GM21529 (cell line): ENCODE results near the gene OR52H1.
"Not testable (repeated sequence)": the region's sequence is repeated elsewhere in the genome, so short reads cannot be mapped to it uniquely, and the experiment has no call there.

Experiments used
- ATAC-seq: cut with Tn5 transposase; IDR thresholded peaks from one replicate; pipeline ENCODE4 v1.9.1; 2021; ENCODE audit not compliant: unreplicated experiment

OR52H1 gene

DNA sequence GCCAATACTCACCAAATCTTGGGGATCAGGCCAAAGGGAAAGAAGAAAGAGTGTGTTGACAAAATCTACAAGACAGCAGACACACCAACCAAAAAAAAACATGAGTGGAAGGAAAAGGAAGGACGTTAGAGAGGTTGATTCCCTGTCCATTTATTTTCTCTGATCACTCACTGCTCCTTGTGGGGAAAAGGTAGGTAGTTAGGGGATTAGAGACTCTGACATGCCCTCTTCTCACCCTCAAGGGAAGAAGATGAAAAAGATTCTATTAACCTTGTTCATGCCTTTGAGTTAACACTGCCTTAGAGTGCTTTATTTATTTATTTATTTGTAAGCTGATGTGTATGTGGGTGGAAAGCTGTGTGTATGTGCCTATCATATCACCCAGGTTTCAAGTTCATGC, at the start of gene OR52H1:
Gene OR52H1 (minus strand): TSS at position 101 of the 400 bp plus-strand sequence. CDS start 3,035 bp downstream, outside the sequence.
- no peak for ATAC-seq

DNA sequence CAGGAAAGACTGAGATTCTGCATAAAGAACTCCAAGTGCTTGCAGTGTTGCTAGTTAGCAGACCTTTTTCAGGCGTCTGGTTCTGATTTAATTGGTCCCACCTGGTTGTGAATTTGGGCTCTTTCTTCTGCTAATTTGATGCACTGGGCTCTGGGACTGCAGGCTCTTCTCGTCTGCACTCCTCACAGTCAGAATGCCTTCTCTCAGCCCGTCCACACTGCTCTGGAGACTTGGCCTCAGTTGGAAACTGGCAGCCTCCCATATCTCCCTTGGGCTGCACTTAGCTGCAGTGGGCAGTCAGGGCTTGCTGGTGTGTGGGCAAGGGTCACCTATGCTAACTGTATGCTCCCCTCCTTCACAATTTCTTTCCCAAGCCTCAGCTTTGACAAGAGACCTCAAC, 49.6 kb upstream of the OR52H1 start:
- no peak for ATAC-seq

DNA sequence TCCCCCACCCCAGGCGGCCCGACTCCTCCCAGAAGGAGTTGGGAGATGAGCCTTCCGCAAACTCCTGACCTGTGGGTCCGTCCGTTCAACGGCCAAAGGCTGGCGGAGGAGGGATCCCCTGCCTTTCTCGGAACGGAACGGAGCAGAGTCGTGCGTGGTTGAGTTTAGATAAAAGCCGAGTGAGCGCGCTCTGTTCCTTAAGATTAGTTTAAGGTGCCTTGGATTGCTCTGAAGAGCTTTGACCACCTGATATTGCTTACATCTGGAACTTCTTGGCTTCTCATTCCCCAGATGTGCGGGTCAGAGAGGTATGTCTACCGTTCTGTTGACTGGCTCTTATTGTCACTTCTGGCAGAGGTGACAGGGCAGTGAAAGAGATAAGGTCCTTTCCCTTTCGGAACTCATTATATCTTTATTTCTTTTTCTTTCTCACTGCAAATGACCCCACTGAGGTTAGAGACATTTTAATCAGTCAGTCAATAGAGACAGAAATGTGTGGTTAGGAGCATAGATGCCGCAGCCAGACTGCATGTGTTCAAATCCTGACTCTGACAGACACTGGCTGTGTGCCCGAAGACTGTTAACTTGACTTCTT, 48.4 kb upstream of the OR52H1 start, which contains the start of gene TRIM6:
Gene TRIM6 (plus strand): TSS at position 31 of the 595 bp plus-strand sequence. CDS start 261 bp downstream, at position 292.
- ATAC-seq: no peak

DNA sequence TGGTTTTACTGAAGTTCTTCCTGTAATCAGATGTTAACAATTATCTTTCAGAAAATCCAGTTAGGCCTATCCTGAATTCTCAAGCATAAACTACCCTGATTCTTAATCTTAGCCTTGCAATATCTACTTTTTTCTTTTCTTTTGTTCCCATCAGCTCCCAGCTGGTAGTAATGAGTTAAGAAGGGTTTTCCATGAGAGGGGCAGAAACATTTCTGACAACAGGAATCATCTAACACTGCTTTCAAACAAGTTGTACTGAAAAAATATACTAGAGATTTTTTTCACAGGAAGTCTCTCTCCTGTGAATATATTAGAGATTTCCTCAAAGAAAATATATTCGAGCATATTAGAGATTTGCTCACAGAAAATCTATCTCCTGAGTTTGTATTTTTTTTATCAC, 44.8 kb upstream of the OR52H1 start:
- ATAC-seq: no peak

DNA sequence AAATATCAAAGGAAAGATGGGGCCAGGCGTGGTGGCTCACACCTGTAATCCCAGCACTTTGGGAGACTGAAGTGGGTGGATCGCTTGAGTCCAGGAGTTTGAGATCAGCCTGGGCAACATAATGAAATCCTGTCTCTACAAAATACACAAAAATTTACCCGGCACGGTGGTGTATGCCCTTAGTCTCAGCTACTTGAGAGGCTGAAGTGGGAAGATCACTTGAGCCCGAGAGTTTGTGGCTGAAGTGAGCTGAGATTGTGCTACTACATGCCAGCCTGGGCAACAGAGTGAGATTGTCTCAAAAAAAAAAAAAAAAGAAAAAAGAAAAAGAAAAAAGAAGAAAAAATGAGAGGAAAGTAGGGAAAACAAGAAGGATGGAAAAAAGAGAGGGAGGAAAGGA, 44.3 kb upstream of the OR52H1 start:
- ATAC-seq: no peak

DNA sequence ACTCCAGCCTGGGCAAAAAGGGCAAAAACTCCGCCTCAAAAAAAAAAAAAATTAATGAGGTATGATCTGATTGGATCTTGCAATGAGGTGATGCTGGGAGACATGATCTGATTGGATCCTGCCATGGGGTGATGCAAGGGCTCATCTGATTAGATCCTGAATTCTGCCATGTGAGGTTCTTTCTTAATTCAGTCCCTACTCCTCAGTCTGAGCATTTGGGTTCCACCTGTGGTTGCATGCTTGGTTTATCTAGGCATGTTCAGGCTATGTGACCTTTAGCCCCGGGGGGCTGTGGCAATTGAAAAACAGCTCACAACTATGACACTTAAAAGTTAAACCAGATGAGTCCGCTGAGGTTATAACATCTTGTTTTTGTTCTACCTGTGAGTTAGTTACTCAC, 43.3 kb upstream of the OR52H1 start:
- no peak for ATAC-seq

DNA sequence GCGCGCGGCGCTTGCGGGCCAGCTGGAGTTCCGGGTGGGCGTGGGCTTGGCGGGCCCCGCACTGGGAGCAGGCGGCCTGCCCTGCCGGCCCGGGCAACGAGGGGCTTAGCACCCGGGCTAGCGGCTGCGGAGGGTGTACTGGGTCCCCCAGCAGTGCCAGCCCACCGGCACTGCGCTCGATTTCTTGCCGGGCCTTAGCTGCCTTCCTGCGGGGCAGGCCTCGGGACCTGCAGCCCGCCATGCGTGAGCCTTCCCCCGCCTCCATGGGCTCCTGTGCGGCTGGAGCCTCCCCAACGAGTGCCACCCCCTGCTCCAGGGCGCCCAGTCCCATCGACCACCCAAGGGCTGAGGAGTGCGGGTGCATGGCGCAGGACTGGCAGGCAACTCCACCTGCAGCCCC, 41.6 kb upstream of the OR52H1 start:
- ATAC-seq: not testable (repeated sequence)

DNA sequence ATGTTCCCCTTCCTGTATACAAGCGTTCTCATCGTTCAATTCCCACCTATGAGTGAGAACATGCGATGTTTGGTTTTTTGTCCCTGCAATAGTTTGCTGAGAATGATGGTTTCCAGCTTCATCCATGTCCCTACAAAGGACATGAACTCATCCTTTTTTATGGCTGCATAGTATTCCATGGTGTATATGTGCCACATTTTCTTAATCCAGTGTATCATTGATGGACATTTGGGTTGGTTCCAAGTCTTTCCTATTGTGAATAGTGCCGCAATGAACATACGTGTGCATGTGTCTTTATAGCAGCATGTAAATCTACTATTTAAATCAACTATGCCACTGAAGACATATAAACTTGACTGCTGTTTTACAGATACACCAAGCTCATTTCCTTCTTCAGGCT, 36.1 kb upstream of the OR52H1 start:
- not testable (repeated sequence) for ATAC-seq

DNA sequence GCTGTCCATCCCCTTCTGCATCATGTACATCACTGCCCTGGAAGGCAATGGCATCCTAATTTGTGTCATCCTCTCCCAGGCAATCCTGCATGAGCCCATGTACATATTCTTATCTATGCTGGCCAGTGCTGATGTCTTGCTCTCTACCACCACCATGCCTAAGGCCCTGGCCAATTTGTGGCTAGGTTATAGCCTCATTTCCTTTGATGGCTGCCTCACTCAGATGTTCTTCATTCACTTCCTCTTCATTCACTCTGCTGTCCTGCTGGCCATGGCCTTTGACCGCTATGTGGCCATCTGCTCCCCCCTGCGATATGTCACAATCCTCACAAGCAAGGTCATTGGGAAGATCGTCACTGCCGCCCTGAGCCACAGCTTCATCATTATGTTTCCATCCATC, 32.7 kb upstream of the OR52H1 start:
- ATAC-seq: no peak

DNA sequence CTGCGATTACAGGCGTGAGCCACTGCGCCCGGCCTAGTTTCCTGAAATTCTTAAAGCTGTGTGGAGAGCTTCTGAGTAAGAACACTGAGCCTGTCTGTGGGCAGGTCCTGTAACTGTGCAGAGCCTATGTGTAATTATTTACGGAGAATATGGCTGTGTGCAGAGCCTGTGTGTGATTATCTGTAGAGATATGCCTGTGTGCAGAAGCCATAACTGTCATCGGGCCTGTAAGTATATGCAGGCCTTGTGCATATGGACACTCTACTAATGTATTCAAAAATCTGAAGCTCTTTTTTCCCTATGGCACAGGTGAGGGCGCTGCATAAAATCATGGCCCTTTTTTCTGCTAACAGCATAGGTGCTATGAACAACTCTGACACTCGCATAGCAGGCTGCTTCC, 32.2 kb upstream of the OR52H1 start, which contains the start of gene OR52B6:
Gene OR52B6 (plus strand): TSS at position 301 of the 400 bp plus-strand sequence. CDS start 0 bp downstream, at position 301.
- ATAC-seq: no peak

DNA sequence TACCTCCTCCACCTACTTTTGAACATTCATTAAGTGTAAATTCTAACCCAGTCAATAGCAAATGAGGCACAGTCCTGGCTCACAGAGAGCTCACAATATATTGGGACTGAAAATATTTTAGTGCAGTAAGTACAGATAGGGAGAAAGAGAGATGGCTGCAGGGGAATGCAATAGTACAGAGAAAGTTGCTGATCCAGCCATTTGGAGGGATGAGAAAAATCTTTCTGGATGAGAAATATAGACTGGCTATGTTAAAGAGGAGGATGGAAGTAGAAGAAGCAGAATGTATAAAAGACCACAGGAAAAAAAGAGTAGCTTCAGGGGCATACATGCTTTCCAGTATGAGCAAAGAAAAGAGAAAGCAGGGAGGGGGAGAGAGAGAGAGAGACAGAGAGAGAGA, 28.8 kb upstream of the OR52H1 start:
- no peak for ATAC-seq

DNA sequence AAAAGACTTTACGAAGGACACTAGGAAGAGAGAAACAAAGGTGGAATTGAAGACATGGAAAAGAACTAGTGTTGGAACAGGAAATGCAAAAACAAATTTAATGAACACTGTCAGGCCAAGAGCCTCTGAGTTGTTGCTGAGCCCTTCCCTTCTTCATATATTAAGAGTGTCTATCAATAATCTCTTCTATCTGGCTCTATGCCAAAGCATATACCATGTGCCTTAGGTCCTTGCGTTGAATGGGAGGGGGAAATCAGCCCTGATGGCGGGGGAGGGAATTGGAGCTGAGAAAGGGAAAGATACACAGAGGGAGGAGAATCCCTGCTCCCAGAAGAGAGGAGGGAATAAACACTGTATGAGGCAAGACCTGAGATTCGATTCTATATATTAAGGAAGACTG, 26.8 kb upstream of the OR52H1 start:
- no peak for ATAC-seq

DNA sequence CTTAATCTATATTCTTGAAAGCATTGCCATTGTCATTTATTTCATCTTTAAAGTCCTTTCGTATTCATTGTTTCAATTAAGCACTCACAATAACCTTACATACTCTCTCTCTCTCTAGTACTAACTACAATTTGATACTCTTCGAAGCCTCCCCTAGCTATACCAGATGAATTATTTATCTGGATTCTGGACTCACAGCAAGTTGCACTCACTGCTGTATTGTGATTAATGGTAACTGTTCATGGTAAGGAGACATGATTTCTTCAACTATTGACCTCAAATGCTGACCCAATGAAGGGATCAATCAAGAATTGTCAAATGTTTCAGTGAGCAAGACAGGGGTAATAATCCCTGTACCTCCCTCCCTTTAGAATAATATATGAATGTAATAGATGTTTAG, 26.3 kb upstream of the OR52H1 start:
- ATAC-seq: no peak

DNA sequence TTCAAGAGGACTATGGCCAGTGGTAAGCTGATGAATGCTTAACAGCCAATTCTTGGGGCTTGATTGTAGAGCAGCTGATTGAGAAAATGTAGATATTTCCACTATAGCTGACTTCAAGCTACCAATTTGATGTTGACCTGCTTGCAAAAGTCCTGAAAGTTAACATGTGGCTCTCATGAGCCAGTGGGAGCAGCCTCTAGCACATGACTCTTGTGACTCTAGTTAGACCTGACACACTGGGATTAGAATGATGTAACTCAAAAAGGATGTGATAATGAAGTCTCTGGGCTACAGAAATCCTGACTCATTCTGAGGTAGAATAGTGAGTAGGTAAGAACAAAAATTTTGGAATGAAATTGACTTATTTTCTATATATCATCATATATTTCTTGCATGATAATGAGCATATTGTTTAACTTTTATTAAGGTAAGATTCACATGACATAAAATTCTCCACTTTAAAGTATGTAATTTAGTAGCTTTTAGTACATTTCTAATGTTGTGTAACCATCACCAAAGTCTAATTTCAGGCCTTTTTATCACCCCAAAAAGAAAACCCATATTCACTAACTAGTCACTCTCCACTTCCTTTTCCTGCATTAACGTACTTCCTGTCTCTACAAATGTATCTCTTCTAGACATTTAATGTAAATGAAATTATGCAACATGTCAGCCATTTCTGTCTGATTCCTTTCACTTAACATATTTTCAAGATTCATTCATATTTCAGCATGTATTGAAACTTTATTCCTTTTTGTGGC, 16.1 kb upstream of the OR52H1 start:
- ATAC-seq: no peak

DNA sequence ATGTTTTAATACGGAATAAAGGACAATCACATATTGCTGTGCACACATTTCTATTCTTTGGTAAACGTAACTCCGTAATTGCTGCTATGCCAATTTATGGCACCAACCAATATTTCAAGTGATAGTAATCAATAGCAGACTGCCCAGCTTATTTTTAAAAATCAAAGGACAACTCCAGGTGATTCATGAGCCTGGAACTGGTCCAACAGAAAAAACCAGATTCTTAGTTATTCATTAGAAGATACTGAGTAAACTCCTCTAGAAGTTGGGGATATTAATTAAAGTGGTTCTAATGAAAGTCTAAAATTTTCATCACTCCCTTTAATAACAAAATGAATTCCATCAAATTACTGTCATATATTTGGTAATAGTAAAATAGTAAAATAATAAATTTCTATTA, 9.4 kb upstream of the OR52H1 start:
- no peak for ATAC-seq

DNA sequence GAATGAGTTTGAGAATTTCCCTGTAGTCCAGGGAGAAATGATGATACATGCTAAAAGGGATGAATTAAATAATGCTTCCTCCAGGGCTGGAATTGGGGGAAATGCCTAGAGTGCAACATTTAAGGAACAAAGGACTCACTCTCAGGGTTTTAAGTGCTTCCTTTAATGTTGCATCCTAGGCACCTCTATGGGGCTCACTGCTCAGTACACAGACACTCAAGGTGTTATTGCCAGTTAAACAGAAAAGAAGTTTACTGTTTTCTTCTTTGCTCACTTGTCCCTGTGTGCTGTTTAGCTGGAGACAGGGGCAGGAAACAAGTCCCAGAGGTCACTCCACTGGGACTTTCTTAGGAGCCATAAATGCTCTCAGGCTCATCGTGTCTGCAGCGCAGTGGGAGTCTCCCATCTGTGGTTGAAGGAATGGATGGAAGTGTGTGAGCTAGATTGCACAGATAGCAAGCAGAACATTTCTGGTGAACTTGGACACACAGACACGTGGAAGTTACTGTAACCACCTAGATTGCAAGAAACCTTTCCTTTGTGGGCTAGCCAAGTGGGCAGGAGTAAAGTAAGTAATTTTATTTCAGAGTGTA, 8.4 kb upstream of the OR52H1 start:
- ATAC-seq: no peak

DNA sequence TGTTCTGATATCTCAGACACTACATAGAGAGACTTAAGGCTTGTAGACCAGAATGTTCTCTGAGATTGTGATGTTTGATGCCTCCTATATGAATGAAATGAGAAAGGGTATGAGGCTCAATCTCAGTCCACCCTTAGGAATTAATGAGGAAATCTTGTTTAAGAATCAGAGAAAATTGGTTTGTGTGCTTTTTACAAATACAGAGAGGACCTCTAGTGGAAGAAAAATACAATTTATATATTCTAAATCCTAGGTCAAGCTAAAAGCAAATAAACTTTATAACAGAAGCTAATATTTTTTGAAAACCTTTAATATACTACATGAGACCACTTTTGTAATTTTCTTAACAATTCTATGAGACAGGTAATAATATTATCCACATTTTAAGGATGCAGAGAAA, 5.0 kb upstream of the OR52H1 start:
- ATAC-seq: no peak

DNA sequence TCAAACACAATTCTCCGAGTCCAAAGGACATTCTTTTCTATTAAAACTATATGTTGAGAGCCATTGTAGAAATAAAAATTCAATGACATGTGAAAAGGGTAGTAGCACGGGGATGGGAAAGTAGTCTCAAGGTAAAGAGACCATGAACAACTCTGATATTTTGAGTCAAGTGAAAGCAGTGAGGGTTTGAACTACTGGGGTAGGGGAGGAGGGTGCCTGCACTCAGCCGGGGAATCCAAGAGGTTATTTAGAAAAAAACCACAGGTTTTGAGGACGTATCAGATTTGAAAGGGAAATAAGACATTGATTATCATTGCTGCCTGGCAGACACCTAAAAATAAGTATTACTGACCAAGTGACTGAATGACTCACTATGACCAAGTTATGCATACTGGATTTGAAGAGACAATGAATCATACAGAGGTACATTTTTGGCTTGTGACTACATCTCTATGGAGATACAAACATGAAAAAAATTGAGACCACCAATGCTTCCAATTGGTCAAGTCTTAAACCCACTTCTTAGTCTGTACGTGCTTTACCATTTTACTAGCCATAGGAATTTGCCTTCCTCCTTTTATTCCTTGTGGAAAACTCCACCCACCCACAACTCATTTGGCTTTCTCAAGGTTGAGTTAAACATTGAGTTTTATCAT, 2.2 kb upstream of the OR52H1 start:
- ATAC-seq: no peak

DNA sequence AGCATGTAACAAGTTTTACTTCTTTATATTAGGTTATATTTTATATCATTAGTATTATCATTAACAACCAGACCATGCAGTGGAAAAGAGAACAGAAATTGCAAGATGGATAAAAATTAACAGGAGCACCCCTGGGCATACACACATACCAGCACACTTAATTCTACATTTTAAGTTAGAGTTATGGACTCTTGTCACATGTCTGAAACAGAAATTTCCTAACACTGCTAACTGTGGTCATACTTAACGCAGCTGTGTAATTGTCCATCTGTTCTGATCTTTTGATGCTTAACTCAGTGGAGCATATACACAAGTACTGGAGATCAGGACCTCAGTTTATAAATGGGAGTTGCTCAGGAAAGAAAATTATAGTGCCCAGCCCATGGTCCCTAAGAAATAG, 358 bp downstream of the OR52H1 start:
- peak; percentile 54 for ATAC-seq

DNA sequence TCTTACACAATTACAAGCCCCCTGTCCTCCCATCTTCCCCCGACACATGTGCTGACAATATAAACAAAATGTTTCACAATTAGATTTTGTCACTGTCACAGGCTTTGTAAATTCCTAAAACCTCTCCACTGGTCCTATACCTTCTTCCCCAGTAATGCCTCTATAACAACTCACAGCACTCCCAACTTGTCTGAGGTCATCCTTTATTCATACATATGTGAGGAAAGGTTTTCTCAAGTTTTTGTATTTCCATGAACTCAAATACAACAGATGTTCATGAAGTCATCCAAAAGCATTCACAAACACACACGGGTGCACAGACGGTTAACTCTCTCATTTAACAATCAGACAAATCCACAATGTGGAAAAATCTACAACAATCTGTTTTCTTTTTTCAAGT, 1.9 kb downstream of the OR52H1 start:
- no peak for ATAC-seq

DNA sequence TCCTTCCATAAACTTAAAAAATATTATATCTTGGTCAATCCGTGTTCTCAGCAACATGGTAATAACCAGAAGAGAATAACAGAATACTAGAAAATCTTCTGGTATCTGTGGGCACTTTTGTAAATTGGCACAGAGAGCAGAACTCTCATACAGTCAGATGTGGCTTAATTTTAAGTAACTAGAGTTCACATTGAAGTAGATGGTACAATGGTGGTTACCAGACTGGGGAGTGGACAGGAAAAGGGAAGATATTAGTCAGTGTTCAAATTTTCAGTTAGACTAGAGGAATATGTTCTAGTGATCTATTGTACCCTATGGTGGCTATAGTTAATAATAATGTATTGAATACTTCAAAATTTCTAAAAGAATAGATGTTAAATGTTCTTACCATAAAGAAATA, 6.9 kb downstream of the OR52H1 start:
- ATAC-seq: no peak

DNA sequence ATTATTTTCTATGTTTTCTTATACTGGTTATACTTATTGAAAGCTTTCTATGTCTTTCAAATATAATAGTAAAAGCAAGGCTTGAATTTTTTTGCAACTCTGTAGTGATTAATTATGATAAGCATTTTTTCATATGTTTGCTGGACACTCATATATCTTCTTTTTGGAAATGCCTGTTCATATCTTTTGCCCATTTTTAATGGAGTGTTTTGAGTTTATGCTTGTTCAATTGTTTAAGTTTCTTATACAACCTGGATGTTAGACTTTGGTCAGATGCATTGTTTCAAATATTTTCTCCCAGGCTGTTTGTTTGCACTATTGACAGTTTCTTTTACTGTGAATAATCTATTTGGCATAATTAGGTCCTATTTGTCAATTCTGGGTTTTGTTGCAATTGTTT, 11.9 kb downstream of the OR52H1 start:
- no peak for ATAC-seq
